K562 (cell line): ENCODE measurements around the gene MLST8. TPM values are rescaled to one million over a fixed set of nuclear protein-coding genes. Genes with fewer than 3 reads are reported as not detected.
A peak's percentile ranks its signal among the peaks of the same experiment; 100 is the strongest.

Experiments
- ATAC-seq: fragments of 200-7000 bp; cut with Tn5 transposase; 3 replicates; pipeline ENCODE4 v1.9.1; 2020; ENCODE audit warnings: moderate library complexity
- BruUV-seq: library from RNA; stranded (reverse); fragments of 400-500 nt; replicated peaks from 2 replicates; lab custom pipeline; 2021; lab: Mats Ljungman, UMichigan
- CTCF ChIA-PET: fragments of 300-600 bp; formaldehyde crosslinking; extraction: SDS; loops from one replicate; lab custom pipeline; 2021; ENCODE audit warnings: low intra/inter-chr PET ratio; lab: Yijun Ruan, JAX
- POLR2A ChIA-PET: fragments of 300-600, 350-650 bp; sonication (Branson Sonifier 250); formaldehyde crosslinking; extraction: SDS; loops from one replicate; lab custom pipeline; 2021; ENCODE audit warnings: antibody characterized with exemption, inconsistent platforms; lab: Yijun Ruan, JAX
- DNase-seq, 4 experiments: peaks; one replicate each; pipeline versions ENCODE4 v3.0.0 to v3.0.0-alpha.2; 2011 to 2018; ENCODE audit warnings: low spot score in 3 of 4, mixed read lengths in 3 of 4; ENCODE audit errors: extremely low read depth in 1 of 4
- FAIRE-seq: peaks from 2 replicates; lab custom pipeline; 2011; peaks lifted over from hg19 to GRCh38; lab: Jason Lieb, UNC
- H2AFZ ChIP-seq: 2 replicates; pipeline ENCODE4 v1.6.0; 2011; ENCODE audit warnings: low read depth, low read length, control low read depth, inconsistent platforms
- H3K27ac ChIP-seq: fragments of 200-600 bp; 3 replicates; pipeline ENCODE4 v1.8.0; 2011; ENCODE audit warnings: low read depth, mild to moderate bottlenecking, control low read depth, inconsistent platforms, low read length, moderate library complexity, mixed read lengths; ENCODE audit errors: extremely low read depth
- H3K27me3 ChIP-seq, 2 experiments: fragments of 300-600 bp in 1 of 2; 2 replicates in 1 of 2; 3 replicates in 1 of 2; pipeline versions ENCODE4 v1.6.0 to v1.8.0; 2011; ENCODE audit warnings: inconsistent platforms in 2 of 2, low read length in 2 of 2, mild to moderate bottlenecking in 1 of 2, mixed read lengths in 1 of 2, moderate library complexity in 1 of 2; ENCODE audit not compliant: control insufficient read depth in 2 of 2, insufficient read depth in 2 of 2
- H3K36me3 ChIP-seq: fragments of 300-600 bp; 3 replicates; pipeline ENCODE4 v1.8.0; 2011; ENCODE audit warnings: mild to moderate bottlenecking, low read length, inconsistent platforms; ENCODE audit not compliant: control insufficient read depth, insufficient read depth
- H3K4me1 ChIP-seq, 2 experiments: fragments of 200-600 bp in 1 of 2; replicated peaks in 1 of 2; 2 replicates in 1 of 2; 3 replicates in 1 of 2; pipeline versions ENCODE4 v1.5.1 to v1.8.0; 2011; ENCODE audit warnings: inconsistent platforms in 2 of 2, low read length in 2 of 2, mild to moderate bottlenecking in 1 of 2, mixed read lengths in 1 of 2, moderate library complexity in 1 of 2; ENCODE audit not compliant: control insufficient read depth in 2 of 2, insufficient read depth in 2 of 2
- H3K4me2 ChIP-seq: 2 replicates; pipeline ENCODE4 v1.6.1; 2011; ENCODE audit warnings: low read length, control low read depth, inconsistent platforms, mixed read lengths; ENCODE audit not compliant: insufficient read depth
- H3K4me3 ChIP-seq: fragments of 200-600 bp; sonication (generic), shearing (Covaris generic); 2 replicates; pipeline ENCODE4 v1.5.1; 2016; ENCODE audit warnings: control low read depth, inconsistent platforms
- H3K79me2 ChIP-seq: fragments of 200-600 bp; 3 replicates; pipeline ENCODE4 v1.8.0; 2011; ENCODE audit warnings: low read length, inconsistent platforms; ENCODE audit not compliant: control insufficient read depth, insufficient read depth
- H3K9ac ChIP-seq, 2 experiments: 2 replicates each; pipeline versions ENCODE4 v1.6.0 to v1.6.1; 2011; ENCODE audit warnings: low read depth in 2 of 2, low read length in 2 of 2, control low read depth in 1 of 2, inconsistent platforms in 1 of 2, mild to moderate bottlenecking in 1 of 2, mixed read lengths in 1 of 2; ENCODE audit not compliant: insufficient read depth in 1 of 2
- H3K9me1 ChIP-seq: one replicate; pipeline ENCODE4 v1.6.0; 2011; ENCODE audit warnings: inconsistent platforms, mild to moderate bottlenecking, low read length, moderate library complexity; ENCODE audit not compliant: control insufficient read depth, insufficient read depth
- H3K9me3 ChIP-seq: replicated peaks from 2 replicates; pipeline ENCODE4 v1.5.1; 2011; ENCODE audit warnings: low read depth, low read length, inconsistent platforms; ENCODE audit not compliant: control insufficient read depth, insufficient read depth
- H4K20me1 ChIP-seq: replicated peaks from 2 replicates; pipeline ENCODE4 v1.6.1; 2011; ENCODE audit warnings: low read length, inconsistent platforms, mixed read lengths; ENCODE audit not compliant: control insufficient read depth, insufficient read depth
- FOXO4 ChIP-seq: fragments of 450-650 bp; formaldehyde crosslinking; IDR thresholded peaks from 2 replicates; pipeline ENCODE4 v1.4.0; 2020; ENCODE audit warnings: mild to moderate bottlenecking, moderate library complexity
- HMGN3 ChIP-seq: IDR thresholded peaks from 2 replicates; pipeline ENCODE4 v1.6.1; 2011; ENCODE audit warnings: borderline replicate concordance, low read depth, mild to moderate bottlenecking, mixed read lengths, low read length; ENCODE audit not compliant: insufficient read length; ENCODE audit errors: extremely low read depth
- HNRNPH1 ChIP-seq: fragments of 200-400 bp; formaldehyde crosslinking; optimal IDR thresholded peaks from 2 replicates; pipeline ENCODE3; 2017; ENCODE audit warnings: low read depth, mild to moderate bottlenecking, low read length, moderate library complexity
- HNRNPL ChIP-seq: fragments of 200-400 bp; formaldehyde crosslinking; IDR thresholded peaks from 2 replicates; pipeline ENCODE4 v1.6.1; 2017; ENCODE audit warnings: low read depth, mild to moderate bottlenecking, low read length
- PCBP2 ChIP-seq: fragments of 200-400 bp; formaldehyde crosslinking; IDR thresholded peaks from 2 replicates; pipeline ENCODE4 v1.6.1; 2018; ENCODE audit warnings: low read length, low read depth, mild to moderate bottlenecking, moderate library complexity; ENCODE audit not compliant: poor library complexity, severe bottlenecking
- RAD51 ChIP-seq: fragments of 450-650 bp; IDR thresholded peaks from 2 replicates; pipeline ENCODE4 v1.7.1; 2016; ENCODE audit warnings: low read depth, mild to moderate bottlenecking, borderline replicate concordance
- RB1 ChIP-seq: fragments of 450-650 bp; IDR thresholded peaks from 2 replicates; pipeline ENCODE4 v1.6.1; 2017; ENCODE audit warnings: low read depth, mild to moderate bottlenecking
- ZBTB12 ChIP-seq: fragments of 250-450 bp; sonication (Bioruptor Pico); IDR thresholded peaks from 2 replicates; pipeline ENCODE4 v1.4.0; 2020
- ZMIZ1 ChIP-seq, 2 experiments: fragments of 150-350 bp in 1 of 2; IDR thresholded peaks; 2 replicates each; pipeline ENCODE4 v1.6.1; 2012 to 2016; ENCODE audit warnings: low read depth in 2 of 2, low read length in 2 of 2, mild to moderate bottlenecking in 1 of 2, moderate library complexity in 1 of 2
- ZNF449 ChIP-seq: fragments of 250-450 bp; sonication (Bioruptor Pico); IDR thresholded peaks from 2 replicates; pipeline ENCODE4 v1.8.0; 2022; ENCODE audit warnings: moderate library complexity, mild to moderate bottlenecking, inconsistent platforms
- WGBS: fragments of 100-300 bp; shearing (Covaris generic); methylation state at CpG from one replicate; pipeline ENCODE4 v1.1.6; 2016; ENCODE audit warnings: low coverage, mixed read lengths; ENCODE audit not compliant: insufficient coverage; ENCODE audit errors: missing lambda C conversion rate; 5-methylcytosine and 5-hydroxymethylcytosine counted together
- in situ Hi-C: fragments of 300-500 bp; cut with MboI; formaldehyde crosslinking; loops from 4 replicates; pipeline ENCODE4 v1.15.0; 2018; ENCODE audit warnings: inconsistent platforms, mixed read lengths
- intact Hi-C: fragments of 100-400 bp; cut with micrococcal nuclease; formaldehyde crosslinking; loops from 2 replicates; pipeline ENCODE4 v1.14.2; 2022
- polyA plus RNA-seq, 8 experiments: library from polyadenylated mRNA; depleted of rRNA in 4 of 8; stranded (reverse) in 5 of 8; unstranded in 3 of 8; fragments of >200 nt; fragmentation: Nextera tagmentation in 2 of 8; fragmentation: Illumina TruSeq in 1 of 8; extraction: Ambion mirVana in 2 of 8; extraction: Trizol in 1 of 8; gene quantifications; 2 replicates each; pipeline versions ENCODE4 v1.2.1 to v1.2.3, GENCODE V29; 2011 to 2014; ENCODE audit warnings: inconsistent platforms in 1 of 8, missing spikeins in 1 of 8
- total RNA-seq, 7 experiments: library from RNA; depleted of rRNA in 6 of 7; stranded (reverse); fragments of >200 nt in 6 of 7; fragmentation: Illumina TruSeq in 2 of 7; extraction: Trizol in 2 of 7; gene quantifications; 2 replicates each; pipeline versions ENCODE4 v1.2.1 to v1.2.3, GENCODE V29; 2011 to 2021; ENCODE audit warnings: low replicate concordance in 1 of 7

Gene MLST8
- total and polyA plus RNA-seq, 9 of the 15 experiments (the other 6 are each of a cell fraction or from before 2014, with no cell fraction given), result 1.5 to 116 (median 43.3) TPM

GRCh38 chr16:2235695-2236336 is 30.6 kb downstream of the MLST8 start:
- Histone ChIP-seq H3K4me1 (peaks cover 0 to 55% of the 10 kb centered on the region in 2 experiments; a peak in 2 of 5 replicates), H3K9me1 (no peaks in the 10 kb centered on the region), H3K4me3 (no peak overlapping the region), H3K9ac (no peak overlapping the region), H3K79me2 (no peaks in the 10 kb centered on the region), H3K27ac (no peak overlapping the region), H4K20me1 (no peaks in the 10 kb centered on the region), H3K36me3 (peaks cover 69% of the 10 kb centered on the region; the same call in 2 of the 3 replicates), H3K4me2 (no peak overlapping the region), H3K27me3 (no peaks in the 10 kb centered on the region), H3K9me3 (no peaks in the 10 kb centered on the region), H2AFZ (no peak overlapping the region)
- no TSS peak for BruUV-seq
- DNase-seq, result no peak
- ChIA-PET POLR2A (interaction anchor here (1.2 to 2.6 kb wide), 2 partner anchors 10 to 14 kb away, joined by 3 to 20 read pairs; no protein-coding TSS in a partner anchor), CTCF (no interaction called here)
- WGBS, result 87% methylated on average over 17 of the region's 19 CpGs
- intact Hi-C loops (no loop called here), in situ Hi-C loops (no loop called here)
- no peak for FAIRE-seq
- no peak for ATAC-seq
- peak; percentile 35 for TF ChIP-seq HMGN3
- TF ChIP-seq FOXO4 (CRISPR knock-in tag), result no peak
- no peak for TF ChIP-seq PCBP2
- no peak for TF ChIP-seq ZBTB12 (CRISPR knock-in tag)
- no peak for TF ChIP-seq RB1
- TF ChIP-seq ZNF449, result no peak
- TF ChIP-seq ZMIZ1 (IDR thresholded peaks at IDR 0.05; ENCODE audit: low read depth in 2 of 2, low read length in 2 of 2), result no peak
- TF ChIP-seq HNRNPH1, result no peak
- TF ChIP-seq RAD51, result no peak
- 0 out of 2 replicates have a peak, but pooled peaks have one; percentile 14 for TF ChIP-seq HNRNPL
